Measurements from ENCODE around the gene ADRM1. TPM values are rescaled to one million over a fixed set of nuclear protein-coding genes. Genes with fewer than 3 reads are reported as not detected.

ADRM1 gene
- polyA plus RNA-seq, 2 of the 4 experiments (the other 2 are of a cell fraction), result 87.9 to 130 TPM

- Histone ChIP-seq H3K27ac (peak overlapping the region in 1 of 2 experiments; percentile 60; a peak in 3 of 6 replicates), H3K4me1 (peaks cover 45% of the 10 kb centered on the region), H3K4me3 (no peak overlapping the region), H3K9me3 (peaks cover 15% of the 10 kb centered on the region), H3K4me2 (no peak overlapping the region)
- FAIRE-seq (no peak), DNase-seq (ENCODE audit: low read depth in 1 of 2, low spot score in 1 of 2) (no peak), ATAC-seq (no peak)
- ChIA-PET CTCF (interaction anchor here (0.9 to 5.0 kb wide), 3 partner anchors 58 to 66 kb away, joined by 3 to 26 read pairs (median 4); no protein-coding TSS in a partner anchor), POLR2A (interaction anchor here (1.3 kb wide), 1 partner anchor 9 kb away, joined by 3 read pairs; no protein-coding TSS in a partner anchor)
- TF ChIP-seq RARB (CRISPR knock-in tag; IDR thresholded peaks at IDR 0.05) (no peak), POLR2A (IDR thresholded peaks at IDR 0.05; ENCODE audit: low read length) (no peak)
- 89% methylated on average over 9 of the region's 18 CpGs for WGBS (ENCODE audit: missing lambda C conversion rate)
These were observed 8.4 kb downstream of the ADRM1 start for GRCh38 chr20:62311150-62311549.

GRCh38 chr20:62311832-62312661 lies 9.2 kb downstream of the ADRM1 start:
- H3K27ac ChIP-seq, result peak overlapping the region in 1 of 2 experiments; percentile 30; a peak in 1 of 6 replicates
- peaks cover 36% of the 10 kb centered on the region for H3K4me1 ChIP-seq
- TF ChIP-seq ZC3H11A (IDR thresholded peaks at IDR 0.05) (no peak), CEBPB (IDR thresholded peaks at IDR 0.05) (no peak), HDAC2 (IDR thresholded peaks at IDR 0.05) (no peak), ZSCAN20 (CRISPR knock-in tag; IDR thresholded peaks at IDR 0.05) (no peak), JUN (IDR thresholded peaks at IDR 0.05) (peak in 1 of 2 experiments; percentile 0; a peak in 1 of 5 replicates), EHF (CRISPR knock-in tag; IDR thresholded peaks at IDR 0.05) (no peak)
- TF ChIP-seq, protein P1, sequence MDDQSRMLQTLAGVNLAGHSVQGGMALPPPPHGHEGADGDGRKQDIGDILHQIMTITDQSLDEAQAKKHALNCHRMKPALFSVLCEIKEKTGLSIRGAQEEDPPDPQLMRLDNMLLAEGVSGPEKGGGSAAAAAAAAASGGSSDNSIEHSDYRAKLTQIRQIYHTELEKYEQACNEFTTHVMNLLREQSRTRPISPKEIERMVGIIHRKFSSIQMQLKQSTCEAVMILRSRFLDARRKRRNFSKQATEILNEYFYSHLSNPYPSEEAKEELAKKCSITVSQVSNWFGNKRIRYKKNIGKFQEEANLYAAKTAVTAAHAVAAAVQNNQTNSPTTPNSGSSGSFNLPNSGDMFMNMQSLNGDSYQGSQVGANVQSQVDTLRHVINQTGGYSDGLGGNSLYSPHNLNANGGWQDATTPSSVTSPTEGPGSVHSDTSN (IDR thresholded peaks at IDR 0.05), result no peak
- no peak for DNase-seq (ENCODE audit: low read depth in 1 of 2, low spot score in 1 of 2)
- H3K9me3 ChIP-seq, result peaks cover 24% of the 10 kb centered on the region
- ATAC-seq, result no peak
- H3K4me2 ChIP-seq, result no peak overlapping the region
- ChIA-PET POLR2A (no interaction called here), CTCF (no interaction called here)
- WGBS (ENCODE audit: missing lambda C conversion rate), result 93% methylated on average over 40 of the region's 60 CpGs
- H3K4me3 ChIP-seq, result no peak overlapping the region
- FAIRE-seq, result no peak

DNA sequence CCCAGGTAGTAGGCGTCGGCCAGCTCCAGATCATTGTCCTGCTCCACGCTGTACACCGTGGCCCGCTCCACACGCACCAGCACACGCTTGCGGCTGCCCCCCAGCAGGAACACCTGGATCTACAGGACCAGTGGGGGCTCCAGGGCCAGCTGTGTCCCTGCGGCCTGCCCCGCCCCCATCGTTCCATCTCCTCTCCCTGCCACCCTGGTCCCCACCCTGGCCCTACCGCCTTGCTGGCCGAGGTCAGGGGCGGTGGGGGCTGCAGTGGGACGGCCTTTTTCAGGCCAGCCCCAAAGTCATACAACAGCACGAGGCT lies 9.8 kb downstream of the ADRM1 start:
- ChIA-PET CTCF (interaction anchor here (0.6 kb wide), 1 partner anchor 135 kb away, joined by 5 read pairs; no protein-coding TSS in a partner anchor), POLR2A (no interaction called here)
- H3K4me2 ChIP-seq, result no peak overlapping the region
- FAIRE-seq, result no peak
- TF ChIP-seq RARB (CRISPR knock-in tag; IDR thresholded peaks at IDR 0.05), result no peak
- no peak for TF ChIP-seq EHMT2 (IDR thresholded peaks at IDR 0.05; ENCODE audit: low read depth)
- 0 out of 5 replicates have a peak, but pooled peaks of 1 of the 2 experiments have one; percentile 2 for TF ChIP-seq JUN (IDR thresholded peaks at IDR 0.05)
- no peak for TF ChIP-seq POLR2AphosphoS2 (conservative IDR thresholded peaks at IDR 0.05; ENCODE audit: low read length)
- no peak for TF ChIP-seq NR3C1 (IDR thresholded peaks at IDR 0.05)
- no peak for TF ChIP-seq ATOH8 (CRISPR knock-in tag; IDR thresholded peaks at IDR 0.05; ENCODE audit: low read depth)
- peaks cover 30% of the 10 kb centered on the region for H3K9me3 ChIP-seq
- WGBS (ENCODE audit: missing lambda C conversion rate), result 92% methylated on average over 16 of the region's 16 CpGs
- no peak overlapping the region for H3K4me3 ChIP-seq
- ATAC-seq, result no peak
- H3K4me1 ChIP-seq, result peaks cover 30% of the 10 kb centered on the region
- 0 out of 6 replicates have a peak overlapping the region, but pooled peaks of 1 of the 2 experiments have one; percentile 25 for H3K27ac ChIP-seq
- DNase-seq (ENCODE audit: low read depth in 1 of 2, low spot score in 1 of 2), result no peak

DNA sequence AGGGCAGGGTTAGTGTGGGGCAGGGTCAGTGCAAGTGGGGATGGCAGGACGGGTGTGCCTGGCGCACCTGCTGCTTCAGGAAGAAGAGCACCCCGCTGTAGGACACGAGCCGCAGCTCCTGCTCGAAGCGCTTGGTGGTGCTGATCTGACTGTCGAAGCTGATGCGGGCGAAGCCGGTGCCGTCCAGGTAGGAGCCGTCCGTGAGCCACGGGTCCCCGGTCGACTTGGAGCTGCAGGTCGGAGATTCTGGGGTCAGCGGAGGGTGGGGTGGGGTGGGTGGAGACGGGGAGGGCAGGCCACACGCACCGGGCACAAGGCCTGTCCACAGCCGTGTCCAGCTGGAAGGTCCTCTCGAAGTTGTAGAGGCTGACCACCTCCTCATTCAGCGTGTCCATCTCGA lies 10.2 kb downstream of the ADRM1 start:
- ChIA-PET POLR2A (no interaction called here), CTCF (interaction anchor here (0.6 to 0.7 kb wide), 2 partner anchors 69 to 135 kb away, joined by 3 to 5 read pairs; no protein-coding TSS in a partner anchor)
- ATAC-seq (no peak), DNase-seq (ENCODE audit: low read depth in 1 of 2, low spot score in 1 of 2) (no peak), FAIRE-seq (no peak)
- Histone ChIP-seq H3K9me3 (peaks cover 33% of the 10 kb centered on the region), H3K4me3 (no peak overlapping the region), H3K4me2 (no peak overlapping the region), H3K4me1 (peaks cover 26% of the 10 kb centered on the region), H3K27ac (no peak overlapping the region)
- WGBS (ENCODE audit: missing lambda C conversion rate), result 96% methylated on average over 19 of the region's 26 CpGs
- TF ChIP-seq JUN (IDR thresholded peaks at IDR 0.05), result 0 out of 5 replicates have a peak, but pooled peaks of 1 of the 2 experiments have one; percentile 7
- TF ChIP-seq FOXS1 (CRISPR knock-in tag; IDR thresholded peaks at IDR 0.05), result no peak
